GM12878 (cell line): ENCODE results near the gene MTR. TPM values are rescaled to one million over a fixed set of nuclear protein-coding genes. Genes with fewer than 3 reads are reported as not detected.

Experiments used
- ATAC-seq: fragments of 200-7000 bp; cut with Tn5 transposase; 3 replicates; pipeline ENCODE4 v1.9.1; 2020; ENCODE audit warnings: mild to moderate bottlenecking, moderate library complexity
- BruUV-seq: library from RNA; stranded (reverse); fragments of 400-500 nt; replicated peaks from 2 replicates; lab custom pipeline; 2021; lab: Mats Ljungman, UMichigan
- CTCF ChIA-PET: fragments of 300-600 bp; sonication (Branson Sonifier 250); formaldehyde crosslinking; extraction: SDS; loops from one replicate; lab custom pipeline; 2021; ENCODE audit warnings: inconsistent platforms; lab: Yijun Ruan, JAX
- POLR2A ChIA-PET: fragments of 350-600 bp; formaldehyde crosslinking; extraction: SDS; loops from one replicate; lab custom pipeline; 2021; ENCODE audit warnings: inconsistent platforms; lab: Charles Lee
- RAD21 ChIA-PET: fragments of 300-600 bp; sonication (Branson Sonifier 250); formaldehyde crosslinking; loops from one replicate; lab custom pipeline; 2023; ENCODE audit warnings: antibody characterized with exemption; ENCODE audit not compliant: unreplicated experiment; lab: Charles Lee
- SMC1A ChIA-PET: fragments of 300-600 bp; sonication (Branson Sonifier 250); formaldehyde crosslinking; loops from one replicate; lab custom pipeline; 2023; ENCODE audit not compliant: unreplicated experiment, uncharacterized antibody; lab: Charles Lee
- DNase-seq: peaks from one replicate; pipeline ENCODE4 v3.0.0-alpha.2; 2011; ENCODE audit warnings: low read depth, low spot score
- FAIRE-seq: peaks from 3 replicates; lab custom pipeline; 2011; peaks lifted over from hg19 to GRCh38; lab: Jason Lieb, UNC
- H2AFZ ChIP-seq: 2 replicates; pipeline ENCODE4 v1.6.0; 2011; ENCODE audit warnings: low read depth, low read length, control low read depth; ENCODE audit not compliant: control insufficient read depth
- H3K27ac ChIP-seq: 2 replicates; pipeline ENCODE4 v1.5.1; 2011; ENCODE audit warnings: control low read depth; ENCODE audit not compliant: control insufficient read depth, insufficient read depth
- H3K27me3 ChIP-seq, 2 experiments: replicated peaks in 1 of 2; 2 replicates each; pipeline versions ENCODE4 v1.6.0 to v1.6.1; 2011; ENCODE audit warnings: low read length in 1 of 2; ENCODE audit not compliant: control insufficient read depth in 2 of 2, insufficient read depth in 2 of 2
- H3K36me3 ChIP-seq, 2 experiments: 2 replicates each; pipeline ENCODE4 v1.5.1; 2011; ENCODE audit warnings: low read length in 1 of 2; ENCODE audit not compliant: control insufficient read depth in 2 of 2, insufficient read depth in 2 of 2
- H3K4me1 ChIP-seq: 2 replicates; pipeline ENCODE4 v1.6.1; 2011; ENCODE audit warnings: mild to moderate bottlenecking, low read length, moderate library complexity, mixed read lengths; ENCODE audit not compliant: control insufficient read depth, insufficient read depth
- H3K4me2 ChIP-seq: 2 replicates; pipeline ENCODE4 v1.6.0; 2011; ENCODE audit warnings: control low read depth; ENCODE audit not compliant: control insufficient read depth, insufficient read depth
- H3K4me3 ChIP-seq: fragments of 200-600 bp; sonication (generic); 2 replicates; pipeline ENCODE4 v1.5.1; 2016
- H3K79me2 ChIP-seq: 2 replicates; pipeline ENCODE4 v1.6.0; 2011; ENCODE audit warnings: low read length; ENCODE audit not compliant: control insufficient read depth, insufficient read depth
- H3K9ac ChIP-seq: 2 replicates; pipeline ENCODE4 v1.8.0; 2011; ENCODE audit warnings: low read length, control low read depth, mixed read lengths; ENCODE audit not compliant: control insufficient read depth, insufficient read depth
- H3K9me3 ChIP-seq: replicated peaks from 3 replicates; pipeline ENCODE4 v1.5.1; 2011; ENCODE audit warnings: mild to moderate bottlenecking, low read length; ENCODE audit not compliant: control insufficient read depth, insufficient read depth
- H4K20me1 ChIP-seq: 2 replicates; pipeline ENCODE4 v1.6.0; 2011; ENCODE audit not compliant: control insufficient read depth, insufficient read depth
- CREB1 ChIP-seq: IDR thresholded peaks from 2 replicates; pipeline ENCODE4 v1.6.1; 2012; ENCODE audit warnings: low read depth, mild to moderate bottlenecking, inconsistent platforms
- CREM ChIP-seq: IDR thresholded peaks from 2 replicates; pipeline ENCODE4 v1.6.1; 2014; ENCODE audit warnings: antibody characterized with exemption, low read depth
- E2F4 ChIP-seq: IDR thresholded peaks from 2 replicates; pipeline ENCODE4 v1.6.1; 2012; ENCODE audit warnings: low read depth, low read length, improper control_type of control experiment
- ELK1 ChIP-seq: IDR thresholded peaks from 2 replicates; pipeline ENCODE4 v1.6.1; 2012; ENCODE audit warnings: low read depth, low read length, improper control_type of control experiment
- IKZF1 ChIP-seq: fragments of 450-650 bp; conservative IDR thresholded peaks from 2 replicates; pipeline ENCODE4 v1.6.1; 2017; ENCODE audit warnings: antibody characterized with exemption, mild to moderate bottlenecking
- WGBS: methylation state at CpG from one replicate; pipeline ENCODE4 v1.1.6; 2016; ENCODE audit warnings: low lambda C conversion rate; ENCODE audit not compliant: insufficient replicate concordance, insufficient coverage; ENCODE audit errors: missing lambda C conversion rate; 5-methylcytosine and 5-hydroxymethylcytosine counted together
- in situ Hi-C: fragments of 300-500 bp; cut with MboI; formaldehyde crosslinking; loops from 9 replicates; pipeline ENCODE4 v1.14.3; 2018; ENCODE audit warnings: mixed read lengths
- intact Hi-C: fragments of 100-400 bp; cut with micrococcal nuclease; formaldehyde crosslinking; loops from one replicate; pipeline ENCODE4 v1.14.2; 2022; ENCODE audit not compliant: unreplicated experiment
- polyA plus RNA-seq, 11 experiments: library from polyadenylated mRNA; depleted of rRNA in 4 of 11; unstranded in 6 of 11; stranded (reverse) in 5 of 11; fragments of >200 nt; fragmentation: Nextera tagmentation in 4 of 11; fragmentation: Illumina TruSeq in 1 of 11; extraction: Ambion mirVana in 4 of 11; extraction: Trizol in 1 of 11; gene quantifications; 1 replicate in 1 of 11; 2 replicates in 10 of 11; pipeline versions ENCODE4 v1.2.1 to v1.2.3, GENCODE V29; 2011 to 2016; ENCODE audit warnings: inconsistent platforms in 2 of 11, missing spikeins in 2 of 11, low read depth in 1 of 11
- total RNA-seq, 4 experiments: library from RNA; depleted of rRNA in 3 of 4; stranded (reverse); fragments of >200 nt in 3 of 4; fragmentation: Illumina TruSeq in 1 of 4; extraction: Trizol in 1 of 4; gene quantifications; 2 replicates each; pipeline versions ENCODE4 v1.2.1 to v1.2.3, GENCODE V29; 2013 to 2021
- TF ChIP-seq, protein P1 (sequence below): IDR thresholded peaks from 2 replicates; pipeline ENCODE4 v1.6.1; 2012; ENCODE audit warnings: improper control_type of control experiment, low read depth, low read length; ENCODE audit not compliant: insufficient replicate concordance

Gene MTR
- total and polyA plus RNA-seq, 10 of the 15 experiments (the other 5 are each of a cell fraction or from before 2014, with no cell fraction given), result 2.4 to 38.7 (median 16.5) TPM

GRCh38 chr1:236870721-236871120 is 75.6 kb downstream of the MTR start:
- ChIA-PET SMC1A (interaction anchor here (3.4 kb wide), 1 partner anchor 111 kb away, joined by 12 read pairs; no protein-coding TSS in a partner anchor), CTCF (interaction anchor here (1.0 to 5.3 kb wide), 6 partner anchors 107 to 767 kb away, joined by 3 to 35 read pairs (median 4); no protein-coding TSS in a partner anchor), RAD21 (no interaction called here), POLR2A (interaction anchor here (0.6 kb wide), 1 partner anchor 203 kb away, joined by 6 read pairs; no protein-coding TSS in a partner anchor)
- Histone ChIP-seq H3K4me3 (no peak overlapping the region), H3K27me3 (no peaks in the 10 kb centered on the region), H3K79me2 (no peaks in the 10 kb centered on the region), H3K9ac (no peak overlapping the region), H3K9me3 (no peaks in the 10 kb centered on the region), H3K4me2 (no peak overlapping the region), H4K20me1 (no peaks in the 10 kb centered on the region), H3K27ac (no peak overlapping the region), H2AFZ (no peak overlapping the region), H3K36me3 (peaks cover 0 to 16% of the 10 kb centered on the region in 2 experiments; a peak in 3 of 4 replicates), H3K4me1 (no peaks in the 10 kb centered on the region)
- 48% methylated on average over 6 of the region's 6 CpGs for WGBS
- peak; percentile 56 for ATAC-seq
- no peak for DNase-seq
- FAIRE-seq, result no peak
- intact Hi-C loops, result no loop called here
- in situ Hi-C loops, result no loop called here
- TF ChIP-seq CREB1 (peak; percentile 58; the same call in 1 of the 2 replicates), CREM (peak; percentile 50; the same call in 1 of the 2 replicates), E2F4 (no peak)
- BruUV-seq, result no TSS peak

DNA sequence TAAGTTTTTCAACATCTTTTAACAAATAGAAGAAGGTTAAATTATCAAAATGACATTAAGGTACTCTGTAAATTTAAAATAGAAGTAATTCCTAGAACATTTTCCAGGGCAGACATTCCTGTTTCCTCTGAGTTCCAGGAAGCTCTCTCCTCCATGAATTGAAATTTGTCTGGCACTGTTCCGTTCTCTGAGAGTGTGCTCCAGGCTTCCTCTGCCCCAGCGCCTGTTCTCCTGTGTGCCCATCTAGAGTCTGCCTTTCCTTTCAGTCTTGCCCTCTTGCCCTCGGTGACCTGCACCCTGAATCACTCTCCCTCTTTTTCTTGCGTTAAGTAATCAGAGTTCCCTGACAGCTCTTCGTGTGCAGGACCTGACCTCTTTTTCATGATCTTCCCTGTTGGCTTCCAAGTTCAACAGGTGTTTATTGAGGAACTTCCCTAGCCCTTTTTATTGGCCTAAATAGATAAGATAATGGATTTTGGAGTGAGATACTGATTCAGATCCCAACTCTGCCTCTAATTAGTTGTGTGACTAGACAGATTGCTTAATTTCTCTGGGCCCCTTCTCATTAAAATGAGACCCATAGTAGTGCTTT is 77.1 kb downstream of the MTR start:
- Histone ChIP-seq H3K9ac (no peak overlapping the region), H3K9me3 (no peaks in the 10 kb centered on the region), H3K4me3 (no peak overlapping the region), H3K27ac (no peak overlapping the region), H3K79me2 (no peaks in the 10 kb centered on the region), H3K4me1 (no peaks in the 10 kb centered on the region), H3K4me2 (no peak overlapping the region), H2AFZ (no peak overlapping the region), H3K36me3 (peaks cover 0 to 8% of the 10 kb centered on the region in 2 experiments; a peak in 3 of 4 replicates), H4K20me1 (no peaks in the 10 kb centered on the region), H3K27me3 (no peaks in the 10 kb centered on the region)
- no TSS peak for BruUV-seq
- ChIA-PET RAD21 (interaction anchor here (1.4 kb wide), 1 partner anchor 113 kb away, joined by 4 read pairs; no protein-coding TSS in a partner anchor), POLR2A (no interaction called here), CTCF (interaction anchor here (0.7 to 5.3 kb wide), 4 partner anchors 10 to 119 kb away, joined by 3 to 35 read pairs (median 5); no protein-coding TSS in a partner anchor), SMC1A (interaction anchor here (1.1 to 1.4 kb wide), 2 partner anchors 8 to 20 kb away, joined by 3 to 4 read pairs; no protein-coding TSS in a partner anchor)
- WGBS, result 93% methylated on average over 5 of the region's 5 CpGs
- TF ChIP-seq, protein P1, sequence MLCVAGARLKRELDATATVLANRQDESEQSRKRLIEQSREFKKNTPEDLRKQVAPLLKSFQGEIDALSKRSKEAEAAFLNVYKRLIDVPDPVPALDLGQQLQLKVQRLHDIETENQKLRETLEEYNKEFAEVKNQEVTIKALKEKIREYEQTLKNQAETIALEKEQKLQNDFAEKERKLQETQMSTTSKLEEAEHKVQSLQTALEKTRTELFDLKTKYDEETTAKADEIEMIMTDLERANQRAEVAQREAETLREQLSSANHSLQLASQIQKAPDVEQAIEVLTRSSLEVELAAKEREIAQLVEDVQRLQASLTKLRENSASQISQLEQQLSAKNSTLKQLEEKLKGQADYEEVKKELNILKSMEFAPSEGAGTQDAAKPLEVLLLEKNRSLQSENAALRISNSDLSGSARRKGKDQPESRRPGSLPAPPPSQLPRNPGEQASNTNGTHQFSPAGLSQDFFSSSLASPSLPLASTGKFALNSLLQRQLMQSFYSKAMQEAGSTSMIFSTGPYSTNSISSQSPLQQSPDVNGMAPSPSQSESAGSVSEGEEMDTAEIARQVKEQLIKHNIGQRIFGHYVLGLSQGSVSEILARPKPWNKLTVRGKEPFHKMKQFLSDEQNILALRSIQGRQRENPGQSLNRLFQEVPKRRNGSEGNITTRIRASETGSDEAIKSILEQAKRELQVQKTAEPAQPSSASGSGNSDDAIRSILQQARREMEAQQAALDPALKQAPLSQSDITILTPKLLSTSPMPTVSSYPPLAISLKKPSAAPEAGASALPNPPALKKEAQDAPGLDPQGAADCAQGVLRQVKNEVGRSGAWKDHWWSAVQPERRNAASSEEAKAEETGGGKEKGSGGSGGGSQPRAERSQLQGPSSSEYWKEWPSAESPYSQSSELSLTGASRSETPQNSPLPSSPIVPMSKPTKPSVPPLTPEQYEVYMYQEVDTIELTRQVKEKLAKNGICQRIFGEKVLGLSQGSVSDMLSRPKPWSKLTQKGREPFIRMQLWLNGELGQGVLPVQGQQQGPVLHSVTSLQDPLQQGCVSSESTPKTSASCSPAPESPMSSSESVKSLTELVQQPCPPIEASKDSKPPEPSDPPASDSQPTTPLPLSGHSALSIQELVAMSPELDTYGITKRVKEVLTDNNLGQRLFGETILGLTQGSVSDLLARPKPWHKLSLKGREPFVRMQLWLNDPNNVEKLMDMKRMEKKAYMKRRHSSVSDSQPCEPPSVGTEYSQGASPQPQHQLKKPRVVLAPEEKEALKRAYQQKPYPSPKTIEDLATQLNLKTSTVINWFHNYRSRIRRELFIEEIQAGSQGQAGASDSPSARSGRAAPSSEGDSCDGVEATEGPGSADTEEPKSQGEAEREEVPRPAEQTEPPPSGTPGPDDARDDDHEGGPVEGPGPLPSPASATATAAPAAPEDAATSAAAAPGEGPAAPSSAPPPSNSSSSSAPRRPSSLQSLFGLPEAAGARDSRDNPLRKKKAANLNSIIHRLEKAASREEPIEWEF, result no peak
- no peak for TF ChIP-seq ELK1
- no peak for TF ChIP-seq IKZF1
- DNase-seq (no peak), ATAC-seq (no peak), FAIRE-seq (no peak)
- in situ Hi-C loops, result no loop called here
- intact Hi-C loops, result no loop called here
